ENCODE data around the gene CDK5RAP1.

CDK5RAP1 gene

GRCh38 chr20:33311011-33311410, 90.3 kb downstream of the CDK5RAP1 start:
- no peak for DNase-seq (ENCODE audit: extremely low spot score, insufficient read length, low read depth)
- no peak for FAIRE-seq

- DNase-seq (ENCODE audit: extremely low spot score, insufficient read length, low read depth) = no peak
These were observed 90.9 kb downstream of the CDK5RAP1 start for GRCh38 chr20:33310327-33310899.

DNA sequence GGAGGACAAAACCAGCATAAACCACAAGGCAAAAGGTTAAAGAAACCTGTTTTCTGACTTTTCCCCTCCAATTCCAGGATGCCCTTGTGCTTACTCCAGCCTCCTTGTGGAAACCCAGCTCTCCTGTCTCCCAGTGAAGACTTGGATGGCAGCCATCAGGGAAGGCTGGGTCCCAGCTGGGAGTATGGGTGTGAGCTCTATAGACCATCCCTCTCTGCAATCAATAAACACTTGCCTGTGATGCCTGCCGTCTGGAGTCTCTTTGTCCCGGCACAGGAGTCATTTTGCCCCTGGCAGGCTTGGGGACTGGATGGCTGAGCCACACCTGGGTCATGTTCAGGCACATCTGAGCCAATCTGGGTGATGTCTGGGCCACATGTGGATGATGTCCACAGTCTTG, 91.7 kb downstream of the CDK5RAP1 start:
- FAIRE-seq = no peak
- DNase-seq (ENCODE audit: extremely low spot score, insufficient read length, low read depth) = no peak

More at GRCh38 chr20:33310327-33310899, 90.9 kb downstream of the CDK5RAP1 start:
- no peak for FAIRE-seq
